PC-3 (cell line): ENCODE data around the gene SCGB1D4. TPM values are rescaled to one million over a fixed set of nuclear protein-coding genes. Genes with fewer than 3 reads are reported as not detected.

ENCODE experiments used
- ATAC-seq: fragments of 200-7000 bp; cut with Tn5 transposase; 2 replicates; pipeline ENCODE4 v1.9.1; 2020; ENCODE audit warnings: mild to moderate bottlenecking, moderate library complexity
- BruUV-seq: library from RNA; stranded (reverse); fragments of 400-500 nt; replicated peaks from 2 replicates; lab custom pipeline; 2021; lab: Mats Ljungman, UMichigan
- CTCF ChIA-PET: fragments of 300-600 bp; sonication (Branson Sonifier 250); formaldehyde crosslinking; loops from one replicate; lab custom pipeline; 2022; ENCODE audit warnings: antibody characterized with exemption; lab: Charles Lee
- POLR2A ChIA-PET: fragments of 300-600 bp; sonication (Branson Sonifier 250); formaldehyde crosslinking; loops from one replicate; lab custom pipeline; 2022; ENCODE audit warnings: antibody characterized with exemption; ENCODE audit not compliant: unreplicated experiment; lab: Charles Lee
- DNase-seq: peaks from one replicate; pipeline ENCODE4 v3.0.0-alpha.2; 2015
- H2AFZ ChIP-seq: fragments of 300-600 bp; sonication (generic); 2 replicates; pipeline ENCODE4 v1.6.0; 2016; ENCODE audit warnings: antibody characterized with exemption, low read length
- H3F3A ChIP-seq: fragments of 300-600 bp; sonication (generic); one replicate; pipeline ENCODE4 v1.6.0; 2017; ENCODE audit warnings: antibody characterized with exemption, low read length, control low read depth, mild to moderate bottlenecking; ENCODE audit not compliant: unreplicated experiment
- H3K27ac ChIP-seq: fragments of 300-600 bp; sonication (generic); 2 replicates; pipeline ENCODE4 v1.5.1; 2016; ENCODE audit warnings: mild to moderate bottlenecking, low read length
- H3K27me3 ChIP-seq: fragments of 300-600 bp; sonication (generic); 2 replicates; pipeline ENCODE4 v1.6.1; 2016; ENCODE audit warnings: low read length, mixed read lengths
- H3K36me3 ChIP-seq: fragments of 300-600 bp; sonication (generic); 2 replicates; pipeline ENCODE4 v1.6.1; 2016; ENCODE audit warnings: low read depth, mixed run types, low read length, mixed read lengths
- H3K4me1 ChIP-seq: fragments of 300-600 bp; sonication (generic); 2 replicates; pipeline ENCODE4 v1.5.1; 2016; ENCODE audit warnings: low read length; ENCODE audit not compliant: insufficient read depth
- H3K4me2 ChIP-seq: fragments of 300-600 bp; sonication (generic); 2 replicates; pipeline ENCODE4 v1.6.0; 2016; ENCODE audit warnings: low read length
- H3K4me3 ChIP-seq: fragments of 300-600 bp; sonication (generic); 2 replicates; pipeline ENCODE4 v1.5.1; 2016; ENCODE audit warnings: mild to moderate bottlenecking, low read length, mixed read lengths
- H3K79me2 ChIP-seq: fragments of 300-600 bp; sonication (generic); 2 replicates; pipeline ENCODE4 v1.6.1; 2017; ENCODE audit warnings: low read length, mixed read lengths
- H3K9ac ChIP-seq: fragments of 300-600 bp; sonication (generic); 2 replicates; pipeline ENCODE4 v1.6.0; 2016; ENCODE audit warnings: mild to moderate bottlenecking, low read length
- H3K9me2 ChIP-seq: fragments of 300-600 bp; sonication (generic); replicated peaks from 2 replicates; pipeline ENCODE4 v1.6.1; 2016; ENCODE audit warnings: mixed run types, low read length, mixed read lengths
- H3K9me3 ChIP-seq: fragments of 300-600 bp; sonication (generic); 2 replicates; pipeline ENCODE4 v1.6.1; 2016; ENCODE audit warnings: low read length, mixed read lengths
- H4K20me1 ChIP-seq: fragments of 300-600 bp; sonication (generic); 2 replicates; pipeline ENCODE4 v1.6.1; 2016; ENCODE audit warnings: low read length, mixed read lengths
- EZH2 ChIP-seq: fragments of 300-600 bp; sonication (generic); IDR thresholded peaks from one replicate; pipeline ENCODE4 v1.6.1; 2017; ENCODE audit warnings: antibody characterized with exemption, mild to moderate bottlenecking, low read length; ENCODE audit not compliant: unreplicated experiment
- EZH2phosphoT487 ChIP-seq: fragments of 300-600 bp; sonication (generic); IDR thresholded peaks from 2 replicates; pipeline ENCODE4 v1.6.1; 2018; ENCODE audit warnings: mild to moderate bottlenecking, antibody characterized with exemption, low read length, borderline replicate concordance
- intact Hi-C: fragments of 100-400 bp; cut with micrococcal nuclease; formaldehyde crosslinking; loops from 2 replicates; pipeline ENCODE4 v1.9.0; 2023
- total RNA-seq: library from RNA; depleted of rRNA; stranded (reverse); fragments of >200 nt; gene quantifications from 2 replicates; pipeline ENCODE4 v1.2.3, GENCODE V29; 2014
- TF ChIP-seq, protein P1 (sequence below): fragments of 300-600 bp; sonication (generic); conservative IDR thresholded peaks from 2 replicates; pipeline ENCODE4 v1.5.1; 2017; ENCODE audit warnings: antibody characterized with exemption, low read depth, mild to moderate bottlenecking, low read length

Gene SCGB1D4
- total RNA-seq, 1 experiment from 2014 or later: not detected

DNA sequence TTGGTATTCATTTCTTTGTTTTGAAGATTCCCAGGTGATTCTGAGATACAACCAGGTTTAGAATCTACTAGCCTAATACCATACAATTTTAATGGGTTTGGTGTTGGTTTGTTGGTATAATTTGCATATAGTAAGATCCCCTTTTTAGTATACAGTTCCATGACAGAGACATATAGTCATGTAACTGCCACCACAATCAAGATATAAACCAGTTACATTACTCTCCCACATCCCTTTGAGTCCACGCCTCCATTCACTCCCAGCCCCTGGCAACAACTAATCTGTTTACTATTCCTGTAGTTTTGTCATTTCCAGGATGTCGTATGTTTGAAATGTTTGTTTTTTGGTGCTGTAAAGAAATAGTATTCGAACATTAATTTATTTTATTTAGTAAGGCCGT is 42.7 kb upstream of the SCGB1D4 start:
- POLR2A ChIA-PET: no interaction called here
- intact Hi-C loops: no loop called here
- ATAC-seq: no peak

DNA sequence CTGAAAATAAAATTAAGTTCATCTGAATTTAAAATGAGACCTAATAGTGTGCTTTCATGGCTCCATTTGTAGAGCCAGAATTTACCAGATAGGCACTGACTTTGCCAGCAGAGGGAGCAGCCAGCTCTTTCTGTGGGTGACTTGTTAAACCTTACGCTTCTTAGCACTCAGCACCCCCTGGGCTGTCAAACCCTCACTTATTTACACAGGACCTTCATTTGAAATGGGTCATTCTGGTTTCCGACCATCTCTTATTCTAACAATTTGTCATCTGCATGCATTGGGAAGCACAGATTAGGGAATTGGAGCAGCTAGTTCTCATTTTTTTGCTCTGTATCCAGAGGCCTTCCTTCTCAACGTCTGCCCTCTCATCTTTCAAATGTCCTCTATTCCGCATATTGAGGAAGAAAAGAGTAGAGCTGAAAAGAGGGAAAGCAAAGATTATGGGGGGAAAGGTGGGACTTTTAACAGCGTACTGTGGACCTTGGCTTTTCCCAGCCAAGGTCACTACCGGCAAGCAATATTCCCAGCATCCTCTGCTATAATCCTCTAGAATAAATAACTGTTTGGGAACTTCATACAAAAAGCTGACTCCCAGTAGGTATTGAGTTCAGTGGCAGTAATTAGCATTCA is 41.5 kb upstream of the SCGB1D4 start:
- ATAC-seq: peak; percentile 28; the same call in 1 of the 2 replicates
- H3K9ac ChIP-seq: no peak overlapping the region
- intact Hi-C loops: loop anchor here (1.0 kb wide), 1 partner anchor 38 kb away; no protein-coding TSS in a partner anchor
- H3K9me2 ChIP-seq: no peaks in the 10 kb centered on the region
- TF ChIP-seq, protein P1, sequence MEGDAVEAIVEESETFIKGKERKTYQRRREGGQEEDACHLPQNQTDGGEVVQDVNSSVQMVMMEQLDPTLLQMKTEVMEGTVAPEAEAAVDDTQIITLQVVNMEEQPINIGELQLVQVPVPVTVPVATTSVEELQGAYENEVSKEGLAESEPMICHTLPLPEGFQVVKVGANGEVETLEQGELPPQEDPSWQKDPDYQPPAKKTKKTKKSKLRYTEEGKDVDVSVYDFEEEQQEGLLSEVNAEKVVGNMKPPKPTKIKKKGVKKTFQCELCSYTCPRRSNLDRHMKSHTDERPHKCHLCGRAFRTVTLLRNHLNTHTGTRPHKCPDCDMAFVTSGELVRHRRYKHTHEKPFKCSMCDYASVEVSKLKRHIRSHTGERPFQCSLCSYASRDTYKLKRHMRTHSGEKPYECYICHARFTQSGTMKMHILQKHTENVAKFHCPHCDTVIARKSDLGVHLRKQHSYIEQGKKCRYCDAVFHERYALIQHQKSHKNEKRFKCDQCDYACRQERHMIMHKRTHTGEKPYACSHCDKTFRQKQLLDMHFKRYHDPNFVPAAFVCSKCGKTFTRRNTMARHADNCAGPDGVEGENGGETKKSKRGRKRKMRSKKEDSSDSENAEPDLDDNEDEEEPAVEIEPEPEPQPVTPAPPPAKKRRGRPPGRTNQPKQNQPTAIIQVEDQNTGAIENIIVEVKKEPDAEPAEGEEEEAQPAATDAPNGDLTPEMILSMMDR: peak; percentile 88
- TF ChIP-seq EZH2phosphoT487: no peak
- ChIA-PET CTCF (interaction anchor here (0.6 to 1.2 kb wide), 4 partner anchors 29 to 520 kb away, joined by 3 to 5 read pairs (median 3); no protein-coding TSS in a partner anchor), POLR2A (no interaction called here)
- H4K20me1 ChIP-seq: no peaks in the 10 kb centered on the region
- peaks cover 7% of the 10 kb centered on the region for H3K4me1 ChIP-seq
- no peaks in the 10 kb centered on the region for H3K79me2 ChIP-seq
- H3K9me3 ChIP-seq: no peaks in the 10 kb centered on the region
- DNase-seq: peak; percentile 74
- BruUV-seq: no TSS peak
- no peak overlapping the region for H3K27ac ChIP-seq
- no peaks in the 10 kb centered on the region for H3F3A ChIP-seq
- H3K4me2 ChIP-seq: no peak overlapping the region
- 0 out of 2 replicates have a peak, but pooled peaks cover 2% of the 10 kb centered on the region for H3K27me3 ChIP-seq
- H3K4me3 ChIP-seq: no peak overlapping the region
- no peak overlapping the region for H2AFZ ChIP-seq
- H3K36me3 ChIP-seq: no peaks in the 10 kb centered on the region

More for the DNA sequence above, 42.7 kb upstream of the SCGB1D4 start:
- H4K20me1 ChIP-seq: no peaks in the 10 kb centered on the region
- no peak overlapping the region for H3K4me3 ChIP-seq
- CTCF ChIA-PET: no interaction called here
- peaks cover 7% of the 10 kb centered on the region for H3K4me1 ChIP-seq
- no peaks in the 10 kb centered on the region for H3K9me3 ChIP-seq
- H2AFZ ChIP-seq: no peak overlapping the region
- H3K4me2 ChIP-seq: no peak overlapping the region
- DNase-seq: no peak
- no peaks in the 10 kb centered on the region for H3K27me3 ChIP-seq
- H3K27ac ChIP-seq: no peak overlapping the region
- H3F3A ChIP-seq: no peaks in the 10 kb centered on the region
- no peak overlapping the region for H3K9ac ChIP-seq
- BruUV-seq: no TSS peak
- TF ChIP-seq, protein P1: no peak
- TF ChIP-seq EZH2phosphoT487 (no peak), EZH2 (no peak)
- no peaks in the 10 kb centered on the region for H3K9me2 ChIP-seq
- no peaks in the 10 kb centered on the region for H3K79me2 ChIP-seq
- no peaks in the 10 kb centered on the region for H3K36me3 ChIP-seq

GRCh38 chr11:62338218-62338617 is 39.3 kb upstream of the SCGB1D4 start:
- H3K9ac ChIP-seq: peak overlapping the region; percentile 49

More at GRCh38 chr11:62338218-62338617, 39.3 kb upstream of the SCGB1D4 start:
- DNase-seq: no peak
- H3K4me1 ChIP-seq: peaks cover 7% of the 10 kb centered on the region
- H2AFZ ChIP-seq: peak overlapping the region; percentile 91
- H3K36me3 ChIP-seq: no peaks in the 10 kb centered on the region
- H3F3A ChIP-seq: no peaks in the 10 kb centered on the region
- H3K79me2 ChIP-seq: no peaks in the 10 kb centered on the region
- H3K4me3 ChIP-seq: peak overlapping the region; percentile 83
- ChIA-PET POLR2A (no interaction called here), CTCF (interaction anchor here (0.6 to 1.3 kb wide), 3 partner anchors 38 to 121 kb away, joined by 3 to 5 read pairs (median 4); no protein-coding TSS in a partner anchor)
- H3K4me2 ChIP-seq: peak overlapping the region; percentile 99
- peaks cover 12% of the 10 kb centered on the region; the same call in 1 of the 2 replicates for H3K27me3 ChIP-seq
- H3K9me2 ChIP-seq: no peaks in the 10 kb centered on the region
- TF ChIP-seq, protein P1: no peak
- TF ChIP-seq EZH2: no peak
- no peak for TF ChIP-seq EZH2phosphoT487
- no peaks in the 10 kb centered on the region for H3K9me3 ChIP-seq
- no TSS peak for BruUV-seq
- intact Hi-C loops: no loop called here
- no peak for ATAC-seq
- no peaks in the 10 kb centered on the region for H4K20me1 ChIP-seq
- no peak overlapping the region for H3K27ac ChIP-seq
